HUES6 (cell line): Measurements from ENCODE around the gene BCAP31.

Source experiments
- H3K27ac ChIP-seq: 2 replicates; pipeline ENCODE4 v1.7.0; 2013; ENCODE audit warnings: low read depth, mild to moderate bottlenecking, low read length, inconsistent platforms
- H3K27me3 ChIP-seq: 2 replicates; pipeline ENCODE4 v1.6.1; 2013; ENCODE audit warnings: low read length; ENCODE audit not compliant: control insufficient read depth, insufficient read depth
- H3K36me3 ChIP-seq: 2 replicates; pipeline ENCODE4 v1.6.1; 2013; ENCODE audit warnings: low read length; ENCODE audit not compliant: control insufficient read depth, insufficient read depth
- H3K4me1 ChIP-seq: 2 replicates; pipeline ENCODE4 v1.6.1; 2013; ENCODE audit warnings: low read length; ENCODE audit not compliant: control insufficient read depth, insufficient read depth
- H3K4me3 ChIP-seq: 2 replicates; pipeline ENCODE4 v1.5.1; 2013; ENCODE audit warnings: low read depth, low read length
- H3K9ac ChIP-seq: one replicate; pipeline ENCODE4 v1.6.1; 2013; ENCODE audit warnings: mild to moderate bottlenecking, low read length
- H3K9me3 ChIP-seq: 2 replicates; pipeline ENCODE4 v1.6.1; 2013; ENCODE audit warnings: low read depth, low read length; ENCODE audit not compliant: control insufficient read depth, insufficient read depth

Gene BCAP31

GRCh38 chrX:153767674-153768055, 43.5 kb upstream of the BCAP31 start:
- H3K27ac ChIP-seq, result no peak overlapping the region
- no peak overlapping the region for H3K9ac ChIP-seq
- H3K36me3 ChIP-seq, result no peaks in the 10 kb centered on the region
- H3K4me1 ChIP-seq, result peaks cover 30% of the 10 kb centered on the region
- H3K4me3 ChIP-seq, result no peak overlapping the region
- no peaks in the 10 kb centered on the region for H3K27me3 ChIP-seq
- peaks cover 32% of the 10 kb centered on the region; the same call in 1 of the 2 replicates for H3K9me3 ChIP-seq

- Histone ChIP-seq H3K4me3 (no peak overlapping the region), H3K27me3 (no peaks in the 10 kb centered on the region), H3K36me3 (no peaks in the 10 kb centered on the region), H3K9ac (no peak overlapping the region), H3K4me1 (peaks cover 30% of the 10 kb centered on the region), H3K9me3 (peaks cover 29% of the 10 kb centered on the region; the same call in 1 of the 2 replicates), H3K27ac (no peak overlapping the region)
Observed at GRCh38 chrX:153766871-153767673, 42.9 kb upstream of the BCAP31 start.

GRCh38 chrX:153766098-153766817, 42.1 kb upstream of the BCAP31 start:
- peak overlapping the region; percentile 39; the same call in 1 of the 2 replicates for H3K4me3 ChIP-seq
- H3K9ac ChIP-seq, result peak overlapping the region; percentile 53
- H3K27ac ChIP-seq, result no peak overlapping the region; the same call in 1 of the 2 replicates

GRCh38 chrX:153765138-153766079, 41.2 kb upstream of the BCAP31 start:
- H3K9ac ChIP-seq, result peak overlapping the region; percentile 53
- no peaks in the 10 kb centered on the region for H3K36me3 ChIP-seq
- peaks cover 30% of the 10 kb centered on the region for H3K4me1 ChIP-seq

More at GRCh38 chrX:153766098-153766817, 42.1 kb upstream of the BCAP31 start:
- H3K36me3 ChIP-seq, result no peaks in the 10 kb centered on the region
- no peaks in the 10 kb centered on the region for H3K27me3 ChIP-seq
- H3K9me3 ChIP-seq, result peaks cover 32% of the 10 kb centered on the region; the same call in 1 of the 2 replicates
- H3K4me1 ChIP-seq, result peaks cover 30% of the 10 kb centered on the region

GRCh38 chrX:153764786-153765137, 40.6 kb upstream of the BCAP31 start:
- Histone ChIP-seq H3K4me3 (no peak overlapping the region), H3K36me3 (no peaks in the 10 kb centered on the region), H3K9ac (no peak overlapping the region), H3K9me3 (peaks cover 26% of the 10 kb centered on the region; the same call in 1 of the 2 replicates), H3K27me3 (no peaks in the 10 kb centered on the region), H3K4me1 (peaks cover 30% of the 10 kb centered on the region), H3K27ac (no peak overlapping the region)

More at GRCh38 chrX:153765138-153766079, 41.2 kb upstream of the BCAP31 start:
- no peaks in the 10 kb centered on the region for H3K27me3 ChIP-seq
- H3K27ac ChIP-seq, result no peak overlapping the region; the same call in 1 of the 2 replicates
- peaks cover 26% of the 10 kb centered on the region; the same call in 1 of the 2 replicates for H3K9me3 ChIP-seq
- H3K4me3 ChIP-seq, result peak overlapping the region; percentile 39; the same call in 1 of the 2 replicates

- Histone ChIP-seq H3K9me3 (peaks cover 21% of the 10 kb centered on the region; the same call in 1 of the 2 replicates), H3K4me1 (peaks cover 30% of the 10 kb centered on the region), H3K27ac (no peak within 1 kb of the TSS), H3K9ac (no peak within 1 kb of the TSS), H3K27me3 (no peaks in the 10 kb centered on the region), H3K4me3 (no peak within 1 kb of the TSS), H3K36me3 (no peaks in the 10 kb centered on the region)
Observed at GRCh38 chrX:153763989-153764755, 40.0 kb upstream of the BCAP31 start, which contains the start of gene PLXNB3. PLXNB3 (plus strand) TSS chrX:153764249; CDS start chrX:153765536, 1,287 bp downstream.

GRCh38 chrX:153763298-153763932, 39.2 kb upstream of the BCAP31 start:
- H3K27ac ChIP-seq, result no peak overlapping the region
- H3K36me3 ChIP-seq, result no peaks in the 10 kb centered on the region
- H3K4me3 ChIP-seq, result no peak overlapping the region
- no peak overlapping the region for H3K9ac ChIP-seq
- H3K27me3 ChIP-seq, result no peaks in the 10 kb centered on the region
- H3K4me1 ChIP-seq, result peaks cover 30% of the 10 kb centered on the region
- H3K9me3 ChIP-seq, result peaks cover 17% of the 10 kb centered on the region; the same call in 1 of the 2 replicates

GRCh38 chrX:153762626-153763173, 38.5 kb upstream of the BCAP31 start:
- H3K4me1 ChIP-seq, result peaks cover 30% of the 10 kb centered on the region
- H3K9me3 ChIP-seq, result peaks cover 15% of the 10 kb centered on the region; the same call in 1 of the 2 replicates
- no peak overlapping the region for H3K9ac ChIP-seq
- H3K27ac ChIP-seq, result no peak overlapping the region
- no peaks in the 10 kb centered on the region for H3K36me3 ChIP-seq
- H3K4me3 ChIP-seq, result no peak overlapping the region
- no peaks in the 10 kb centered on the region for H3K27me3 ChIP-seq

- Histone ChIP-seq H3K9me3 (peaks cover 12% of the 10 kb centered on the region; the same call in 1 of the 2 replicates), H3K9ac (no peak overlapping the region), H3K27me3 (no peaks in the 10 kb centered on the region), H3K27ac (no peak overlapping the region), H3K4me3 (no peak overlapping the region), H3K4me1 (peaks cover 26% of the 10 kb centered on the region), H3K36me3 (no peaks in the 10 kb centered on the region)
Observed at GRCh38 chrX:153761863-153762262, 37.7 kb upstream of the BCAP31 start.
